H1 (cell line): ENCODE data around the gene PARD6A. TPM values are rescaled to one million over a fixed set of nuclear protein-coding genes. Genes with fewer than 3 reads are reported as not detected.

ENCODE experiments used
- EZH2 ChIP-seq: fragments of 200-600 bp; sonication (generic); IDR thresholded peaks from 2 replicates; pipeline ENCODE4 v1.7.1; 2012; ENCODE audit warnings: low read depth, mild to moderate bottlenecking, moderate library complexity, low read length, inconsistent platforms; ENCODE audit not compliant: severe bottlenecking
- KDM5A ChIP-seq: fragments of 200-600 bp; IDR thresholded peaks from 2 replicates; pipeline ENCODE4 v1.7.1; 2012; ENCODE audit warnings: mild to moderate bottlenecking, low read length, inconsistent platforms, mixed read lengths
- MAX ChIP-seq: IDR thresholded peaks from 2 replicates; pipeline ENCODE4 v1.6.1; 2012; ENCODE audit warnings: inconsistent platforms
- SIRT6 ChIP-seq: IDR thresholded peaks from one replicate; pipeline ENCODE4 v1.7.1; 2012; ENCODE audit warnings: low read length, inconsistent platforms
- SUZ12 ChIP-seq: fragments of 200-600 bp; sonication (generic); IDR thresholded peaks from 2 replicates; pipeline ENCODE4 v1.6.1; 2012; ENCODE audit warnings: mild to moderate bottlenecking, inconsistent platforms, low read length, moderate library complexity, mixed read lengths
- polyA plus RNA-seq, 7 experiments: library from polyadenylated mRNA; depleted of rRNA in 3 of 7; stranded (reverse) in 5 of 7; unstranded in 2 of 7; fragments of >200 nt in 5 of 7; fragments of 200-250 nt in 2 of 7; gene quantifications; 1 replicate in 5 of 7; 2 replicates in 1 of 7; 4 replicates in 1 of 7; pipeline versions ENCODE4 v1.2.1 to v1.2.3, GENCODE V29; 2011 to 2013; ENCODE audit warnings: missing spikeins in 2 of 7, mixed read lengths in 2 of 7
- total RNA-seq: library from RNA; stranded (reverse); fragmentation: NEBNext Ultra II Directional; extraction: Animal tissue kit (Norgen Biotek cat#: 25700); gene quantifications from 2 replicates; pipeline ENCODE4 v1.2.1, GENCODE V29; 2021

The PARD6A gene
- total and polyA plus RNA-seq, 2 of the 8 experiments (the other 6 are each of a cell fraction or from before 2014, with no cell fraction given), result 15.1 to 21.8 TPM

GRCh38 chr16:67709050-67709449 is 48.3 kb downstream of the PARD6A start (continued):
- TF ChIP-seq EZH2 (no peak), MAX (no peak), SIRT6 (no peak), SUZ12 (no peak), KDM5A (no peak)
- TF ChIP-seq, all 59 proteins: peak for 0
